Panc1 (cell line): ENCODE measurements around the gene HHAT. TPM values are rescaled to one million over a fixed set of nuclear protein-coding genes. Genes with fewer than 3 reads are reported as not detected.

ENCODE experiments used
- ATAC-seq: fragments of 200-7000 bp; cut with Tn5 transposase; 2 replicates; pipeline ENCODE4 v1.9.1; 2020; ENCODE audit warnings: mild to moderate bottlenecking, moderate library complexity
- BruUV-seq: library from RNA; stranded (reverse); fragments of 400-500 nt; replicated peaks from 2 replicates; lab custom pipeline; 2021; lab: Mats Ljungman, UMichigan
- CTCF ChIA-PET: fragments of 300-600 bp; sonication (Branson Sonifier 250); formaldehyde crosslinking; loops from one replicate; lab custom pipeline; 2022; ENCODE audit warnings: antibody characterized with exemption; lab: Charles Lee
- POLR2A ChIA-PET: fragments of 300-600 bp; sonication (Branson Sonifier 250); formaldehyde crosslinking; loops from one replicate; lab custom pipeline; 2022; ENCODE audit warnings: antibody characterized with exemption; lab: Charles Lee
- DNase-seq: peaks from one replicate; pipeline ENCODE4 v3.0.0-alpha.2; 2010; ENCODE audit warnings: low read depth, low spot score
- H3K27ac ChIP-seq: 2 replicates; pipeline ENCODE4 v1.5.1; 2011; ENCODE audit warnings: mild to moderate bottlenecking, low read length, inconsistent platforms
- H3K27me3 ChIP-seq: fragments of 200-500 bp; sonication (Bioruptor generic); 2 replicates; pipeline ENCODE4 v1.6.0; 2014; ENCODE audit warnings: low read length, inconsistent platforms; ENCODE audit not compliant: control insufficient read depth, insufficient read depth
- H3K36me3 ChIP-seq: fragments of 200-500 bp; sonication (Bioruptor generic); 2 replicates; pipeline ENCODE4 v1.5.1; 2014; ENCODE audit warnings: inconsistent platforms, mild to moderate bottlenecking, low read length, moderate library complexity; ENCODE audit not compliant: control insufficient read depth, insufficient read depth
- H3K4me1 ChIP-seq: 2 replicates; pipeline ENCODE4 v1.5.1; 2011; ENCODE audit warnings: inconsistent platforms, mild to moderate bottlenecking, low read length, moderate library complexity; ENCODE audit not compliant: control insufficient read depth, insufficient read depth
- H3K4me3 ChIP-seq, 2 experiments: 2 replicates each; pipeline ENCODE4 v1.5.1; 2011 to 2012; ENCODE audit warnings: low read depth in 2 of 2, low read length in 2 of 2, mild to moderate bottlenecking in 2 of 2, inconsistent platforms in 1 of 2, moderate library complexity in 1 of 2
- H3K9me3 ChIP-seq: fragments of 200-500 bp; sonication (Bioruptor generic); 2 replicates; pipeline ENCODE4 v1.5.1; 2014; ENCODE audit warnings: low read depth, mild to moderate bottlenecking, inconsistent platforms, low read length, moderate library complexity; ENCODE audit not compliant: control insufficient read depth, insufficient read depth
- POLR2AphosphoS5 ChIP-seq: IDR thresholded peaks from 2 replicates; pipeline ENCODE4 v1.6.1; 2012; ENCODE audit warnings: mild to moderate bottlenecking, low read depth, low read length, moderate library complexity
- SIN3A ChIP-seq: IDR thresholded peaks from 2 replicates; pipeline ENCODE4 v1.6.1; 2012; ENCODE audit warnings: low read depth, mild to moderate bottlenecking, low read length, moderate library complexity, borderline replicate concordance; ENCODE audit not compliant: insufficient read depth
- TCF7L2 ChIP-seq: IDR thresholded peaks from 2 replicates; pipeline ENCODE4 v1.6.1; 2011; ENCODE audit warnings: mild to moderate bottlenecking, low read depth, low read length, inconsistent platforms
- in situ Hi-C: cut with HindIII; loops from 2 replicates; pipeline ENCODE4 v1.10.0; 2016; ENCODE audit warnings: low sequenced_read_pairs, low pct_unique_long_range_greater_than_20kb
- intact Hi-C: fragments of 100-400 bp; cut with micrococcal nuclease; formaldehyde crosslinking; loops from one replicate; pipeline ENCODE4 v1.10.0; 2022; ENCODE audit not compliant: unreplicated experiment
- total RNA-seq: library from RNA; stranded (reverse); gene quantifications from one replicate; pipeline ENCODE4 v1.2.1, GENCODE V29; 2021; ENCODE audit not compliant: unreplicated experiment
- TF ChIP-seq, protein P1 (sequence below), 2 experiments: IDR thresholded peaks; 2 replicates each; pipeline ENCODE4 v1.6.1; 2011 to 2012; ENCODE audit warnings: low read depth in 2 of 2, control low read depth in 1 of 2, low read length in 1 of 2, mild to moderate bottlenecking in 1 of 2, moderate library complexity in 1 of 2; ENCODE audit not compliant: insufficient read depth in 1 of 2
- TF ChIP-seq, protein P2 (sequence below): fragments of 450-650 bp; IDR thresholded peaks from 2 replicates; pipeline ENCODE4 v1.5.1; 2017; ENCODE audit warnings: mild to moderate bottlenecking

Gene HHAT
- total RNA-seq, 1 experiment from 2014 or later = 2.3 TPM

DNA sequence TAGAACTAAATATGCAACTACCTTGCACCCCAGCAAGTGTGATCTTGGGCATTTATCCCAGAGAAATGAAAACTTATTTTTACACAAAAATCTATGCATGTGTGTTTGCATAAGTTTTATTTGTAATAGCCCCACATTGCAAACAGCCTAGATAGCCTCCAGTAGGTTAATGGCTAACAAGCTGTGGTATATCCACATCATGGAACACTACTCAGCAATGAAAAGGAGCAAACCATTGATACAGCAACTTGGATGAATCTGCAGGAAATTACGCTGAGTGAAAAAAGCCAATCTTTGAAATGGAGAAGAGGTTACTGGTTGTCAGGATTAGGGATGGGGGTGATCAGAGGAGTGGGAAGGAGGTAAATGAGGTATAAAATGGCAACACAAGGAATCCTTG is 67.8 kb downstream of the HHAT start:
- TF ChIP-seq, protein P1, sequence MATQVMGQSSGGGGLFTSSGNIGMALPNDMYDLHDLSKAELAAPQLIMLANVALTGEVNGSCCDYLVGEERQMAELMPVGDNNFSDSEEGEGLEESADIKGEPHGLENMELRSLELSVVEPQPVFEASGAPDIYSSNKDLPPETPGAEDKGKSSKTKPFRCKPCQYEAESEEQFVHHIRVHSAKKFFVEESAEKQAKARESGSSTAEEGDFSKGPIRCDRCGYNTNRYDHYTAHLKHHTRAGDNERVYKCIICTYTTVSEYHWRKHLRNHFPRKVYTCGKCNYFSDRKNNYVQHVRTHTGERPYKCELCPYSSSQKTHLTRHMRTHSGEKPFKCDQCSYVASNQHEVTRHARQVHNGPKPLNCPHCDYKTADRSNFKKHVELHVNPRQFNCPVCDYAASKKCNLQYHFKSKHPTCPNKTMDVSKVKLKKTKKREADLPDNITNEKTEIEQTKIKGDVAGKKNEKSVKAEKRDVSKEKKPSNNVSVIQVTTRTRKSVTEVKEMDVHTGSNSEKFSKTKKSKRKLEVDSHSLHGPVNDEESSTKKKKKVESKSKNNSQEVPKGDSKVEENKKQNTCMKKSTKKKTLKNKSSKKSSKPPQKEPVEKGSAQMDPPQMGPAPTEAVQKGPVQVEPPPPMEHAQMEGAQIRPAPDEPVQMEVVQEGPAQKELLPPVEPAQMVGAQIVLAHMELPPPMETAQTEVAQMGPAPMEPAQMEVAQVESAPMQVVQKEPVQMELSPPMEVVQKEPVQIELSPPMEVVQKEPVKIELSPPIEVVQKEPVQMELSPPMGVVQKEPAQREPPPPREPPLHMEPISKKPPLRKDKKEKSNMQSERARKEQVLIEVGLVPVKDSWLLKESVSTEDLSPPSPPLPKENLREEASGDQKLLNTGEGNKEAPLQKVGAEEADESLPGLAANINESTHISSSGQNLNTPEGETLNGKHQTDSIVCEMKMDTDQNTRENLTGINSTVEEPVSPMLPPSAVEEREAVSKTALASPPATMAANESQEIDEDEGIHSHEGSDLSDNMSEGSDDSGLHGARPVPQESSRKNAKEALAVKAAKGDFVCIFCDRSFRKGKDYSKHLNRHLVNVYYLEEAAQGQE (IDR thresholded peaks at IDR 0.05; ENCODE audit: insufficient read depth in 1 of 2, low read depth in 2 of 2, low read length in 1 of 2) = no peak
- no peak for TF ChIP-seq POLR2AphosphoS5
- TF ChIP-seq, protein P2, sequence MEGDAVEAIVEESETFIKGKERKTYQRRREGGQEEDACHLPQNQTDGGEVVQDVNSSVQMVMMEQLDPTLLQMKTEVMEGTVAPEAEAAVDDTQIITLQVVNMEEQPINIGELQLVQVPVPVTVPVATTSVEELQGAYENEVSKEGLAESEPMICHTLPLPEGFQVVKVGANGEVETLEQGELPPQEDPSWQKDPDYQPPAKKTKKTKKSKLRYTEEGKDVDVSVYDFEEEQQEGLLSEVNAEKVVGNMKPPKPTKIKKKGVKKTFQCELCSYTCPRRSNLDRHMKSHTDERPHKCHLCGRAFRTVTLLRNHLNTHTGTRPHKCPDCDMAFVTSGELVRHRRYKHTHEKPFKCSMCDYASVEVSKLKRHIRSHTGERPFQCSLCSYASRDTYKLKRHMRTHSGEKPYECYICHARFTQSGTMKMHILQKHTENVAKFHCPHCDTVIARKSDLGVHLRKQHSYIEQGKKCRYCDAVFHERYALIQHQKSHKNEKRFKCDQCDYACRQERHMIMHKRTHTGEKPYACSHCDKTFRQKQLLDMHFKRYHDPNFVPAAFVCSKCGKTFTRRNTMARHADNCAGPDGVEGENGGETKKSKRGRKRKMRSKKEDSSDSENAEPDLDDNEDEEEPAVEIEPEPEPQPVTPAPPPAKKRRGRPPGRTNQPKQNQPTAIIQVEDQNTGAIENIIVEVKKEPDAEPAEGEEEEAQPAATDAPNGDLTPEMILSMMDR = no peak
- no peak for TF ChIP-seq TCF7L2
- TF ChIP-seq SIN3A = no peak
- Histone ChIP-seq H3K9me3 (no peaks in the 10 kb centered on the region), H3K36me3 (no peaks in the 10 kb centered on the region), H3K27me3 (no peaks in the 10 kb centered on the region), H3K4me1 (no peaks in the 10 kb centered on the region), H3K4me3 (no peak overlapping the region), H3K27ac (no peak overlapping the region)
- POLR2A ChIA-PET = no interaction called here
- CTCF ChIA-PET = no interaction called here
- DNase-seq (no peak), ATAC-seq (no peak)
- in situ Hi-C loops = no loop called here
- no TSS peak for BruUV-seq
- intact Hi-C loops = no loop called here

DNA sequence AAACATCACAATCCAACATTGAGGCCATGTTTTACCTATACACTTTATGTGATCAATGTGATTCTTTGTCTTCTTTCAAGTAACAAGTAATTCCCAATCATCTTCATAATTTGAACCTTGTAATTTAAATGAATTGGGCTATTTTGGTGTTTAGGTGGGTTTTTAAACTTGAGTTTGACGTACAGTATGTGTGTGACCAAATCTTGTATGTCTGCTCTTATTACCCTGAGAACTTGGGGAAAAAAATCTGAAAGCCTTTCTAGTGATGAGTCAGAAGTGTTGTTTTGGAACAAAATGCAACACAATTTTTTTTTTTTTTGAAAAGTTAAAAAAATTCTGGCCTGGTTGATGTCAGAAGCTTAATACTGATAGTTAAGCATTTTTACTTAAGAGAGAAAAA is 68.5 kb downstream of the HHAT start:
- intact Hi-C loops = no loop called here
- Histone ChIP-seq H3K4me3 (no peak overlapping the region), H3K9me3 (no peaks in the 10 kb centered on the region), H3K27ac (no peak overlapping the region), H3K36me3 (no peaks in the 10 kb centered on the region), H3K4me1 (no peaks in the 10 kb centered on the region), H3K27me3 (no peaks in the 10 kb centered on the region)
- BruUV-seq = no TSS peak
- ATAC-seq (no peak), DNase-seq (no peak)
- ChIA-PET CTCF (interaction anchor here (0.6 kb wide), 1 partner anchor 612 kb away, joined by 3 read pairs; no protein-coding TSS in a partner anchor), POLR2A (interaction anchor here (0.7 kb wide), 1 partner anchor 25 kb away, joined by 6 read pairs; no protein-coding TSS in a partner anchor)
- TF ChIP-seq, protein P1 (IDR thresholded peaks at IDR 0.05; ENCODE audit: insufficient read depth in 1 of 2, low read depth in 2 of 2, low read length in 1 of 2) = no peak
- TF ChIP-seq, protein P2 = no peak
- TF ChIP-seq POLR2AphosphoS5 (no peak), SIN3A (no peak), TCF7L2 (no peak)
- in situ Hi-C loops = no loop called here
